Anterior cingulate cortex (tissue), 58 donors: ENCODE data around the gene COTL1.
"Not testable (repeated sequence)": the region's sequence is repeated elsewhere in the genome, so short reads cannot be mapped to it uniquely, and the experiment has no call there.

ENCODE experiments used
- DNase-seq, 58 donors: peaks; one replicate each; lab custom pipeline; 2025; lab: John Stamatoyannopoulos, UW

The COTL1 gene

DNA sequence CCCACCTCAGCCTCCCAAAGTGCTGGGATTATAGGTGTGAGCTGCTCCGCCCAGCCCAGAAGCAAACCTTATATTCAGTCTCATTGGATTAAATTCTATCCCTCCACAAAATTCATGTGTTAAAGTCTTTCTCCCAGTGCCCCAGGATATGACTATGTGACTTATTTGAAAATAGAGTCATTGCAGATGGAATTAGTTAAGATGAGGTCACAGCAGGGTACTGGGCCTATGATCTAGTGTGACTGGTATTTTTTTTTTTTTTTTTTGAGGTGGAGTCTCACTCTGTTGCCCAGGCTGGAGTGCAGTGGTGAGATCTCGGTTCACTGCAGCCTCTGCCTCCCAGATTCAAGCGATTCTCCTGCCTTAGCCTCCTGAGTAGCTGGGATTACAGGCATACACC lies 99.7 kb downstream of the COTL1 start:
- not testable (repeated sequence) for DNase-seq

- DNase-seq, result no peak
Measured at GRCh38 chr16:84517366-84517765, 100.5 kb downstream of the COTL1 start.
